Breast epithelium (tissue), 4 donors: ENCODE measurements around the gene OTUD4. TPM values are rescaled to one million over a fixed set of nuclear protein-coding genes. Genes with fewer than 3 reads are reported as not detected.

Source experiments
- DNase-seq, 2 donors: peaks; one replicate each; pipeline ENCODE4 v3.0.0-alpha.2; 2019; ENCODE audit warnings: low spot score in 2 of 2
- H3K27ac ChIP-seq, 2 donors: fragments of 200-600 bp; sonication (generic) in 1 of 2; one replicate each; pipeline ENCODE4 v1.5.1; 2016 to 2019; ENCODE audit warnings: mild to moderate bottlenecking in 1 of 2
- H3K27me3 ChIP-seq, 2 donors: fragments of 200-600 bp; sonication (generic) in 1 of 2; one replicate each; pipeline versions ENCODE4 v1.5.1 to v1.6.0; 2017 to 2019; ENCODE audit warnings: control low read depth in 1 of 2, mild to moderate bottlenecking in 1 of 2
- H3K36me3 ChIP-seq: fragments of 200-600 bp; one replicate; pipeline ENCODE4 v1.5.1; 2019
- H3K4me1 ChIP-seq, 2 donors: fragments of 200-600 bp; sonication (generic); one replicate each; pipeline ENCODE4 v1.5.1; 2016 to 2019; ENCODE audit warnings: control low read depth in 1 of 2
- H3K4me3 ChIP-seq, 3 donors: fragments of 200-600 bp; sonication (generic); 1 replicate in 2 of 3; 2 replicates in 1 of 3; pipeline ENCODE4 v1.5.1; 2016 to 2019; ENCODE audit warnings: mild to moderate bottlenecking in 3 of 3, moderate library complexity in 2 of 3
- H3K9me3 ChIP-seq, 2 donors: fragments of 200-600 bp; sonication (generic) in 1 of 2; one replicate each; pipeline ENCODE4 v1.5.1; 2016 to 2019; ENCODE audit warnings: control low read depth in 1 of 2
- CTCF ChIP-seq, 3 donors: fragments of 450-650 bp; IDR thresholded peaks; one replicate each; pipeline ENCODE4 v1.5.1; 2016 to 2017; ENCODE audit warnings: antibody characterized with exemption in 3 of 3, mild to moderate bottlenecking in 3 of 3, moderate library complexity in 3 of 3
- POLR2A ChIP-seq: fragments of 450-650 bp; IDR thresholded peaks from one replicate; pipeline ENCODE4 v1.6.1; 2016; ENCODE audit warnings: antibody characterized with exemption, mild to moderate bottlenecking, moderate library complexity
- POLR2AphosphoS5 ChIP-seq, 3 donors: sonication (generic); formaldehyde crosslinking; IDR thresholded peaks; one replicate each; pipeline ENCODE4 v1.6.1; 2017; ENCODE audit warnings: antibody characterized with exemption in 3 of 3
- intact Hi-C: fragments of 100-400 bp; cut with DNase I; formaldehyde crosslinking; loops from one replicate; pipeline ENCODE4 v1.15.1; 2023; ENCODE audit warnings: low total_unique reads
- total RNA-seq, 3 donors: library from RNA; depleted of rRNA; stranded (reverse); fragments of >200 nt; gene quantifications; one replicate each; pipeline ENCODE4 v1.1.0, GENCODE V29; 2016

Gene OTUD4
- total RNA-seq, 3 donors from 2014 or later, result 22.9 to 55.8 (median 35.7) TPM

GRCh38 chr4:145130788-145131399 is 49.5 kb downstream of the OTUD4 start:
- no peaks in the 10 kb centered on the region for H3K36me3 ChIP-seq
- intact Hi-C loops, result no loop called here
- no peak overlapping the region for H3K27ac ChIP-seq
- no peaks in the 10 kb centered on the region for H3K9me3 ChIP-seq
- DNase-seq, result no peak
- H3K27me3 ChIP-seq, result no peaks in the 10 kb centered on the region
- H3K4me3 ChIP-seq, result no peak overlapping the region
- H3K4me1 ChIP-seq, result no peaks in the 10 kb centered on the region
- TF ChIP-seq POLR2AphosphoS5 (IDR thresholded peaks at IDR 0.05), result no peak
- TF ChIP-seq CTCF (IDR thresholded peaks at IDR 0.05), result no peak
- no peak for TF ChIP-seq POLR2A

- Histone ChIP-seq H3K4me3 (no peak overlapping the region), H3K4me1 (no peaks in the 10 kb centered on the region), H3K27ac (no peak overlapping the region), H3K36me3 (no peaks in the 10 kb centered on the region), H3K9me3 (no peaks in the 10 kb centered on the region), H3K27me3 (no peaks in the 10 kb centered on the region)
- TF ChIP-seq CTCF (IDR thresholded peaks at IDR 0.05), result no peak
- no peak for TF ChIP-seq POLR2A
- no peak for DNase-seq
- intact Hi-C loops, result no loop called here
Measured at GRCh38 chr4:145130130-145130529, 50.3 kb downstream of the OTUD4 start.

- intact Hi-C loops, result no loop called here
- no peak for DNase-seq
- no peaks in the 10 kb centered on the region for H3K4me1 ChIP-seq
- no peak overlapping the region for H3K27ac ChIP-seq
- no peaks in the 10 kb centered on the region for H3K9me3 ChIP-seq
- H3K4me3 ChIP-seq, result no peak overlapping the region
- no peaks in the 10 kb centered on the region for H3K27me3 ChIP-seq
- TF ChIP-seq POLR2A (no peak), CTCF (IDR thresholded peaks at IDR 0.05) (no peak), POLR2AphosphoS5 (IDR thresholded peaks at IDR 0.05) (no peak)
- H3K36me3 ChIP-seq, result no peaks in the 10 kb centered on the region
Measured at GRCh38 chr4:145125396-145125795, 55.0 kb downstream of the OTUD4 start.

GRCh38 chr4:145108128-145108527 is 72.3 kb downstream of the OTUD4 start:
- Histone ChIP-seq H3K27ac (no peak overlapping the region), H3K4me1 (no peaks in the 10 kb centered on the region), H3K9me3 (no peaks in the 10 kb centered on the region), H3K27me3 (no peaks in the 10 kb centered on the region), H3K36me3 (no peaks in the 10 kb centered on the region), H3K4me3 (no peak overlapping the region)
- TF ChIP-seq POLR2AphosphoS5 (IDR thresholded peaks at IDR 0.05) (no peak), CTCF (IDR thresholded peaks at IDR 0.05) (no peak), POLR2A (no peak)
- no peak for DNase-seq
- intact Hi-C loops, result no loop called here

GRCh38 chr4:145107126-145107525 is 73.3 kb downstream of the OTUD4 start:
- Histone ChIP-seq H3K36me3 (no peaks in the 10 kb centered on the region), H3K9me3 (no peaks in the 10 kb centered on the region), H3K4me3 (no peak overlapping the region), H3K4me1 (no peaks in the 10 kb centered on the region), H3K27ac (no peak overlapping the region), H3K27me3 (no peaks in the 10 kb centered on the region)
- no peak for TF ChIP-seq CTCF (IDR thresholded peaks at IDR 0.05)
- TF ChIP-seq POLR2A, result no peak
- TF ChIP-seq POLR2AphosphoS5 (IDR thresholded peaks at IDR 0.05), result no peak
- DNase-seq, result no peak
- intact Hi-C loops, result no loop called here
